GM18498 (cell line): ENCODE data around the gene ATAD5.
A peak's percentile ranks its signal among the peaks of the same experiment; 100 is the strongest.
"Not testable (repeated sequence)": the region's sequence is repeated elsewhere in the genome, so short reads cannot be mapped to it uniquely, and the experiment has no call there.

Source experiments
- ATAC-seq: cut with Tn5 transposase; IDR thresholded peaks from one replicate; pipeline ENCODE4 v1.9.1; 2021; ENCODE audit warnings: mild to moderate bottlenecking, moderate library complexity; ENCODE audit not compliant: unreplicated experiment

Gene ATAD5

DNA sequence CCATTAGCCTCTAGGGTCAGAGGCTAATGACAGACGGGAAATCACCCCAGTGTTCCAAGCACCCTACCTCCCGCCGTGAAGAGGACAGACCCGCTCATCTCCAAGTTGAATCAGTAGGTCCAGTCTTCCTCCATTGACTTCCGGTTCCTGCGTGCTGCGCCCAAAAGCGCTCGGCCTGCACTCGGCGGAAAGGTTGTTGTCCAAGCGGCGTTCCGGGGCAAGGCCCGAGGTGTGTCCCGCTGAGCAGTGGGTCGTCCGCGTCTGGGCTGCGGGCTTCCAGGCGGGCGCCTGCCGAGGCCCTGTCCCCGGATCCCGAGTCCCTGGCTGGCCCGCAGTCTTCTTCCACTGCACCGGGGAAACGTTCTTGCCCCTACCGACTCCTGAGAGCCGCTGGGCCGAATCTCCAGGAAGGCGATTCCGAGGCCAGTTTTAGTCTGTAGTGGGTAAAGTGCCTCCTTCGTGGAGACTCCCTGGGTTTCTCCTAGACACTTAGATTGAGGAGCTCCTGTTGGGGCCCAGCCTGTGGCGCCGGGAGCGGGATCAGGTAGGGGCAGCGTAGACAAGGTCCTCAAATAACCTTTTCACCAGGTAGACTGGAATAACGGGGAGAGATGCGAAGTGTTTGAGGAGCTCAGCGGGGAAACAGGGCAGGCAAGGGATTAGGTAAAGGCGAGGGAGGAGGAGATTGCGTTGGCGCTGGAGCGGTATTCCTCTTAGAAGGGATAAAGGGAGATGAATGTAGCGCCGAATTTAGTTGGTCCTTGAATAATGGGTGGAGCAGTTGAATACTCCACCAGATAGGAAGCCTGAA lies 74.5 kb downstream of the ATAD5 start, which contains the start of gene TEFM:
Gene TEFM (minus strand): TSS at position 138 of the 811 bp plus-strand sequence. CDS start 40 bp downstream, at position 98.
- peak; percentile 88 for ATAC-seq

- no peak for ATAC-seq
Observed at GRCh38 chr17:30908717-30909420, 77.1 kb downstream of the ATAD5 start.

DNA sequence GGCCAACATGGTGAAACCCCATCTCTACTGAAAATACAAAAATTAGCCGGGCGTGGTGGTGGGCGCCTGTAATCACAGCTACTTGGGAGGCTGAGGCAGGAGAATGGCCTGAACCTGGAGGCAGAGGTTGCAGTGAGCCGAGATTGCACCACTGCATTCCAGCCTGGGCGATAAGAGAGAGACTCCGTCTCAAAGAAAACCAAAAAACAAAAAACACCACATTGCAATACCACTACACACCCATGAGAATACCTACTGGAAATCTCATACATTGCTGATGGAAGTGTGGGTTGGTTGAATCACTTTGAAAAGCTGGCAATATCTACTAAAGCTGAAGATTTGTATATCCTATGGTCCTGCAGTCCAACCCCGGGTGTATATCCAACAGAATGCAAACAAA lies 78.4 kb downstream of the ATAD5 start:
- not testable (repeated sequence) for ATAC-seq

DNA sequence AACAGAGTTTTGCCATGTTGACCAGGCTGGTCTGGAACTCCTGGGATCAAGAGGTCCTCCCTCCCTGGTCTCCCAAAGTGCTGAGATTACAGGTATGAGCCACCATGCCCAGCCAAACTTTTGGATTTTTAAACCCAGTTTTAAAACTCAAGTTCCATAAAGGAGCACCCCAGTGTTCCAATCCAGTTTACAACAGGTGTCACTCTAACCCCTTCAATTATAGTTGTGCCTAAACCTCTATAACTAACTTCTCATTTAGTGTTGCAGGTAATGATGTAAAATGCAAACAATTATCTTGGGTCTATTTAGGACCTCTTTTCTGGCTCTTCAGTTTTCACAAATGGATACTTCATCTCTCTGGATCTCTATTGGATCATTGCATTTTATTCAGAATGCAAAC lies 82.2 kb downstream of the ATAD5 start:
- ATAC-seq, result no peak

- no peak for ATAC-seq
Observed at GRCh38 chr17:30915833-30916611, 84.3 kb downstream of the ATAD5 start.

DNA sequence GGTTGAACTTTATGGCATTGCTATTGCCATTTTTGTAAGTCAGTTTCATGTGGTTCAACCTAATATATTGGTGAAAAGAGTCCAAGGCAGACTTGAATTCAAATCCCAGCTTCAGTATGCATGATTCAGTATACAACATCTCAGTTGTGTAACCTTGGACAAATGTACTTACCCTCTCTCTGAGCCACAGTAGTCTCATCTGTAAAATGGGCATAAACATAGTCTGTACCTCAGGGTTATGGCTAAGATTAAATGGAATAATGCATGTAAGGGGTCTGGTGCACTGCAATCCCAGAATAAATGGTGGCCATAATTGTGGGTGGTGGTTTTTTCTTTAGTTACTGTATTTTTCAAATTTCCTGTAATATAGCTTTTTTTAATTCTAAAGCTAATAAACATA lies 85.3 kb downstream of the ATAD5 start:
- ATAC-seq, result no peak

DNA sequence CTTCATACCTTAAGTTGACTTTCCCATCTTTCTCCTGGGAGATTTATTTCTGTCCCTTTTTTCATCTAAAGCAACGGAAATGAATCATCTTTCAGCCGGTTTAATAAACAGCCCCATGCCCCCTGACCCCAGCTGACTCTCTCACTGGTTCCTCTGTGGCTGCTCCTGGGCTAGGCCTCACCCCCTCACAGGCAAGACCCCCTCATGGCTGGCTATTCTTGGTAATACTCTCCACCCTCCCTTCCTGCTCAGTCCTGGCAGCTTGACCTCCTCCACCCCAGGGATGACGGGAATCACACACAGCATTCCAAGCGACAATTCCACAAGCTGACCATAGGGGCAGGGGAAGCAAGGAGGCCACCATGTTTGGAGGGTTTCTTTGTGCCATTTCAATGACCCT lies 88.5 kb downstream of the ATAD5 start:
- ATAC-seq, result no peak

DNA sequence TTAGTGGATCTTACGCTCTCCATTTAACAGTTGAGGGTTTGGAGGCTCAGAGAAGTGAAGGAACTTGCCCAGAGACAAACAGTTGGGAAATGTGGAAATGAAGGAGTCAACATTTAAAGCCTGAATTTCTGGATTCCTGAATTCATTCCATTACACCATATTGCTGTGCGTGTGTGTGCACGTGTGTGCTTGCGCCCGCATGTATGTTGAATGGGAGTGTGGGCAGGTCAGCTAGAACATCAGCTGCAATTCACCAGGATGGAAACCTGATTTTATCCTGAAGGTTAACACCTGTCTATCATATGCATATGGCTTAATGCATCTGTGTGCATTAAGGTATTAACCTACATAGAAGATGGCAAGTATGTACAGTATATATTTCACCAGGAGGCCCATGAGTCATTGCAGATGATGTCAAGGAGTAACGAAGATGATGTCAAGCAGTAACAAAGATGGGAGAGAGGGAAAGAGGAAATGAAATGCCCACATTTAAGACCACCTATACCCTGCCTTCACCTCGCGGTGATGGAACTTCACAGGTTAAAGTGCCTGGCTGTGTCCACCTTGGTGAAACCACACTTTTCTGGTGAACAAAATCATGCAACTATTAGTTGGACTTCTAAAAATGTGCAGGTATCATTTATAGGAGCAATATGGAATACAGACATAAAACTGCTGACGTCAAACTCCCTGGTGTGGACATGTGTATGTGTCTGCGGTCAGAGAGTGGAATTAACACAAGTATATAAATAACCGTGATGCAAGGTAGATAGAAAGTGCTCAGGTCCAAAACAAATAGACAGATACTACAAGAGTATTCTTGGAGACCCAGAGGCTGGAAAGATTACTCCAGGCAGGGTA lies 89.1 kb downstream of the ATAD5 start:
- no peak for ATAC-seq

GRCh38 chr17:30921544-30922196 lies 89.9 kb downstream of the ATAD5 start, which contains the start of gene ADAP2:
TSS of gene ADAP2 (plus strand) at chr17:30921945. CDS start at chr17:30922015, 70 bp downstream.
- ATAC-seq, result peak; percentile 54

- peak; percentile 8 for ATAC-seq
Observed at GRCh38 chr17:30922235-30923030, 90.7 kb downstream of the ATAD5 start.

DNA sequence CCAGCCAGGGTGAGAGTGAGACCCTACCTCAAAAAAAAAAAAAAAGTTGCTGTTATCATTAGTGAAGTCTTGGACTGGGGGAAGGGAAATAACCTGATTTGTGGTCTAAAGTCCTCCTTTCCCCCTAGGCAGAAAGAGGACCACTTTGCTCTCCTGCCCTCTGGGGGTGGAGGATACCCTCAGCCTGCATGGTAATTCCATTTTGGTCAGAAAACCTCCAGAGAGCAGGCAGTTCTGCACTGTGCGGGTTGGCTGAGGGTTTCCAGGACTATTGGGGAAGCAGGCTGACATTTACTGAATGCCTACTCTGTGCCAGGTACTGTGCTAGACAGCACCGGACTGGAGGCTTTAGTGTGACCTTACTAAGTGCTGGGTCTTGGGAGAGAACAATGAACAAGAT lies 92.6 kb downstream of the ATAD5 start:
- no peak for ATAC-seq

- no peak for ATAC-seq
Observed at GRCh38 chr17:30926516-30926915, 94.8 kb downstream of the ATAD5 start.

- no peak for ATAC-seq
Observed at GRCh38 chr17:30927756-30928155, 96.0 kb downstream of the ATAD5 start.

DNA sequence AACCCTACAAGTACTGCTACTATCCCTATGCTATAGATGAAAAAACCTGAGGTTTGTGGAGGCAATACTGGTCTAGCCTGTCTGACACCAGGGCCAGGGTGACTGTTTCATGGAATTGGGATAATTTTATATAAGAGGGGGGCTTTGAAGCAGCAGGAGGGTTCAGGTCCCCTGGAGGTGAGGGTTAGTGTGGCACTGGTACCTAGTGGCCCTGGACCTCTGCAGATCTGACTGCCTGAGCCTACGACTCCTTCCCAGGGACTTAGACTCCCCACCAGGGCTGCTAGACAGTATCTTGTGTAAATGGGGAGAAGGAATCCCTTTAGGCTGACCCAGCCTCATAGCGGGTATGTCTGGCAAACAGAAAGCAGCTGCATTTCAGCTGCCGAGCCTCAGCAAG lies 96.8 kb downstream of the ATAD5 start:
- no peak for ATAC-seq

GRCh38 chr17:30929081-30929633 lies 97.4 kb downstream of the ATAD5 start:
- ATAC-seq, result no peak

- ATAC-seq, result not testable (repeated sequence)
Observed at GRCh38 chr17:30929861-30930260, 98.1 kb downstream of the ATAD5 start.

- ATAC-seq, result no peak
Observed at GRCh38 chr17:30930495-30930894, 98.7 kb downstream of the ATAD5 start.

DNA sequence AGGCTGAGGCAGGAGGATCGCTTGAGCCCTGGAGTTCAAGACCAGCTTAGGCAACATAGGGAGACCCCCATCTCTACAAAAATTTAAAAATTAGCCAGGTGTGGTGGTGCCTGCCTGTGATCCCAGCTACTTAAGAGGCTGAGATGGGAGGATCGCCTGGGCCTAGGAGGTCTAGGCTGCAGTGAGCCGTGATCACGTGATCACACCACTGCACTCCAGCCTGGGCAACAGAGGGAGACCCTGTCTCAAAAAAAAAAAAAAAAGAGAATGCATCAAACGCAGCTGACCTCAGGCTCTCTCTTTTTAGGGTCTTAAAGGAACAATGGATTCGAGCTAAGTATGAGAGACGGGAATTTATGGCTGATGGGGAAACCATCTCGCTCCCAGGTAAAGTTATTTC lies 99.8 kb downstream of the ATAD5 start:
- not testable (repeated sequence) for ATAC-seq

- no peak for ATAC-seq
Observed at GRCh38 chr17:30933966-30934365, 102.2 kb downstream of the ATAD5 start.
